ENCODE measurements around the gene USP35. TPM values are rescaled to one million over a fixed set of nuclear protein-coding genes. Genes with fewer than 3 reads are reported as not detected.

Gene USP35
- total and polyA plus RNA-seq, 2 donors (not counting 1 experiment from before 2014, with no cell fraction given), result 4.8 to 6.0 TPM

- Histone ChIP-seq H3K4me3 (ENCODE audit: control extremely low read depth in 1 of 5, extremely low read depth in 1 of 5, insufficient read depth in 1 of 5, low read depth in 2 of 5, low read length in 4 of 5) (no peak overlapping the region), H3K9me3 (ENCODE audit: control extremely low read depth in 1 of 3, control insufficient read depth in 2 of 3, insufficient read depth in 1 of 3, low read length in 2 of 3) (no peaks in the 10 kb centered on the region), H3K79me2 (ENCODE audit: control insufficient read depth, insufficient read depth, low read length) (no peaks in the 10 kb centered on the region), H3K9ac (ENCODE audit: low read length) (no peak overlapping the region), H2AFZ (ENCODE audit: insufficient read depth, low read depth, low read length, poor library complexity, severe bottlenecking) (no peak overlapping the region), H3K36me3 (replicated peaks in 1 of 2; ENCODE audit: control extremely low read depth in 1 of 2, control insufficient read depth in 1 of 2, extremely low read depth in 1 of 2, insufficient read depth in 2 of 2, low read length in 1 of 2) (peaks cover 0 to 2% of the 10 kb centered on the region in 2 experiments), H3K27ac (ENCODE audit: low read length in 2 of 2) (no peak overlapping the region), H3K4me1 (ENCODE audit: control insufficient read depth in 2 of 2, insufficient read depth in 2 of 2, low read length in 2 of 2) (peaks cover 6 to 7% of the 10 kb centered on the region in 2 donors), H3K4me2 (replicated peaks; ENCODE audit: low read depth, low read length, poor library complexity, severe bottlenecking) (no peak overlapping the region), H4K20me1 (ENCODE audit: control insufficient read depth, insufficient read depth, low read length, poor library complexity, severe bottlenecking) (no peaks in the 10 kb centered on the region), H3K27me3 (replicated peaks in 1 of 4; ENCODE audit: control extremely low read depth in 1 of 4, control insufficient read depth in 3 of 4, insufficient read depth in 4 of 4, low read length in 3 of 4) (no peaks in the 10 kb centered on the region)
- CTCF ChIA-PET, result interaction anchor here (0.5 kb wide), 1 partner anchor 356 kb away, joined by 4 read pairs; no protein-coding TSS in a partner anchor
- no peak for ATAC-seq (ENCODE audit: low read depth)
- no peak overlapping the region for H3K27ac Mint-ChIP-seq
- TF ChIP-seq CTCF (IDR thresholded peaks at IDR 0.05), result no peak
- TF ChIP-seq EZH2 (IDR thresholded peaks at IDR 0.05; ENCODE audit: borderline replicate concordance, insufficient read depth, low read depth, low read length, poor library complexity, severe bottlenecking), result no peak
- H3K4me1 Mint-ChIP-seq, result peaks cover 6% of the 10 kb centered on the region
- WGBS (ENCODE audit: insufficient coverage), result 97% methylated on average over 7 of the region's 11 CpGs
- H3K27me3 Mint-ChIP-seq, result no peaks in the 10 kb centered on the region
- DNase-seq, result no peak
- no peaks in the 10 kb centered on the region for H3K9me3 Mint-ChIP-seq (ENCODE audit: insufficient read depth)
- no peak overlapping the region for H3K4me3 Mint-ChIP-seq
- POLR2A ChIA-PET, result no interaction called here
- intact Hi-C loops (cut with micrococcal nuclease), result no loop called here
These were observed 19.0 kb downstream of the USP35 start for GRCh38 chr11:78207532-78208256.
